IPS-NIHi7 (cell line): Measurements from ENCODE around the gene PRICKLE3.
A peak's percentile ranks its signal among the peaks of the same experiment; 100 is the strongest.
"Not testable (repeated sequence)": the region's sequence is repeated elsewhere in the genome, so short reads cannot be mapped to it uniquely, and the experiment has no call there.

Experiments
- DNase-seq: peaks from one replicate; pipeline ENCODE4 v3.0.0; 2012; ENCODE audit warnings: mixed read lengths; ENCODE audit errors: extremely low spot score

Gene PRICKLE3

GRCh38 chrX:49179358-49179757 lies 6.8 kb downstream of the PRICKLE3 start:
- no peak for DNase-seq

GRCh38 chrX:49178537-49178936 lies 7.6 kb downstream of the PRICKLE3 start:
- no peak for DNase-seq

- DNase-seq, result no peak
These were observed 8.2 kb downstream of the PRICKLE3 start for GRCh38 chrX:49177873-49178480.

DNA sequence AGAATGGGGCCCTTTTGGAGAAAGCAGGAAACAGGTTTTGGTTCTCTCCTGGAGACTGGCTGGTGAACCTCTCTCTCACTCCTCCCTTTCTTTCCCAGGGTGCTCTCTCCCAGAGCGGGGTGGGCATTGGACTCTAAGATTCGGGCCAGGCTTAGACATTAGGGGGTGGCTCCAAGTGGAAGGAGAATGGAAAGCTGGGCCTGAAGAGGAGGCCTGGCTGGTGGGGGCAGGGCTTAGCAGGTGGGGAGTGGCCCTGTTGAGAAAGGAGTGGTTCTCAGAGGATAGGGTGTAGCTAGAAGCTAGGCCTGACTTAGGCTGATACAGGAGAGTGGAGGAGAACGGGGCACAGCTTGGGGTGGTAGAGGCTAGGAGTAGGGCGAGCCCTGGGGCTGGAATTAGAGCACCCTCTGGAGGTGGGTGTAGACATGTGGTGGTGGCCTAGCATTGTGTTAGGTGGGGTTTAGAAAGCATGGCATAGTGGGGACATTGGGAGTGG lies 8.8 kb downstream of the PRICKLE3 start:
- DNase-seq, result no peak

GRCh38 chrX:49176421-49177326 lies 9.5 kb downstream of the PRICKLE3 start:
- DNase-seq, result no peak

DNA sequence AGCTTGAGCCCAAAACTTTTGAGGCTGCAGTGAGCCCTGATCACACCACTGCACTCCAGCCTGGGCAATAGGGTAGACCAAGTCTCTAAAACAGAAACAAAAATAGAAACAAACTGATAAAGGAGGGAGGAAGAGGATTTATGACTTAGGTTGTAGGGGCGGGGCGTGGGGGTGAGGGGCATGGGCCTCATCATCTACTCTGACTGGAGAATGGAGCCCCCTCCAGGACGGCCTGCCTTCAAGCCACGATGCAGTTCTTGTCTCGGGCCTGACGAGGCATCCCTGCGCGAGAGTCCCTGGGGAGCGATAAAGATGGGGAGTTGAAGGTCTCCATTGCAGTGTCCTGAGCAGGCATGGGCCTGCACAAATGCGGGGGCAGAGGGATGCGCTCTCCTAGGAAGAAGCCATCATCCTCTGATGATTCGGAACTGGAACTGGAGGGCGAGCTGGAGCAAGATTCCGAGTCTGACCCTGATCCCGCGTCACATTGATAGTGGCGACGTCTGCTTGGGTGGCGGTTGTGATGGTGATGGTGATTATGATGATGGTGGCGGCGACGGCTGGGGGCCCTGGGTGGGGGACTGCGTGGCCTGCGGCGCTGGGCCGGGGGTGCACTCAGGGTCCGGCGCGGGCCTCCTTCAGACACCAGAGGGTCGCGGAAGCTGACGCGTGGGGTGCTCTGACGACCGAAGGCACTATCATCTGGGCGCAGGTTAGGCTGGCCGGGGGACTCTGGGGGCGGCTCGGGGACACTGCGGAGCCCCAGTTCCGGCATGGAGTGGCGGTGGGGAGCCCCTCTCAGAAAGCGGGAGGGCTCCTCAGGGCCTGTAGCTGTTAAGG lies 10.5 kb downstream of the PRICKLE3 start:
- no peak for DNase-seq

DNA sequence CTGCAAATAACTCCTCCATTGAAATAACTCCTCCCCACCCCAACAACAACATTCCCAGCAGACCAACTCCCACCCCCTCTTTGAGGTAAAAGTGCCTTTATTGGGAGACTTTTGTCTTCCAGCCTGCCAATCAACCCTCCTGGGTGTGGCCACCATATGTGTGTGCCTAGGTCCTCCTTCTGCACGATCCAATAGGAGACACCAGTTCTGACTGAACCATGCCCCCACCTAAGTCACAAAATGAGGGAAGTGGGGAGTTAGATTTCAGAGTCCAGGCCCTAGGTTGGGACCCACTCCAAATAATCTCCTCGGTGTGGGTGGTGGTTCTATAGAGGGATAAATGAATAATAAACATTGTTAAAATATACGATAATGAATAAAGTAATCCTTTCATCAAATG lies 11.4 kb downstream of the PRICKLE3 start:
- no peak for DNase-seq

GRCh38 chrX:49173544-49173943 lies 12.6 kb downstream of the PRICKLE3 start:
- DNase-seq, result not testable (repeated sequence)

- no peak for DNase-seq
These were observed 13.8 kb downstream of the PRICKLE3 start for GRCh38 chrX:49172280-49172780.

- no peak for DNase-seq
These were observed 14.4 kb downstream of the PRICKLE3 start, which contains the start of gene PLP2 for GRCh38 chrX:49171752-49172279. PLP2 (plus strand) TSS chrX:49171898; CDS start chrX:49172001, 103 bp downstream.

- no peak for DNase-seq
These were observed 18.4 kb downstream of the PRICKLE3 start for GRCh38 chrX:49167740-49168108.

- no peak for DNase-seq
These were observed 19.0 kb downstream of the PRICKLE3 start for GRCh38 chrX:49166914-49167739.

DNA sequence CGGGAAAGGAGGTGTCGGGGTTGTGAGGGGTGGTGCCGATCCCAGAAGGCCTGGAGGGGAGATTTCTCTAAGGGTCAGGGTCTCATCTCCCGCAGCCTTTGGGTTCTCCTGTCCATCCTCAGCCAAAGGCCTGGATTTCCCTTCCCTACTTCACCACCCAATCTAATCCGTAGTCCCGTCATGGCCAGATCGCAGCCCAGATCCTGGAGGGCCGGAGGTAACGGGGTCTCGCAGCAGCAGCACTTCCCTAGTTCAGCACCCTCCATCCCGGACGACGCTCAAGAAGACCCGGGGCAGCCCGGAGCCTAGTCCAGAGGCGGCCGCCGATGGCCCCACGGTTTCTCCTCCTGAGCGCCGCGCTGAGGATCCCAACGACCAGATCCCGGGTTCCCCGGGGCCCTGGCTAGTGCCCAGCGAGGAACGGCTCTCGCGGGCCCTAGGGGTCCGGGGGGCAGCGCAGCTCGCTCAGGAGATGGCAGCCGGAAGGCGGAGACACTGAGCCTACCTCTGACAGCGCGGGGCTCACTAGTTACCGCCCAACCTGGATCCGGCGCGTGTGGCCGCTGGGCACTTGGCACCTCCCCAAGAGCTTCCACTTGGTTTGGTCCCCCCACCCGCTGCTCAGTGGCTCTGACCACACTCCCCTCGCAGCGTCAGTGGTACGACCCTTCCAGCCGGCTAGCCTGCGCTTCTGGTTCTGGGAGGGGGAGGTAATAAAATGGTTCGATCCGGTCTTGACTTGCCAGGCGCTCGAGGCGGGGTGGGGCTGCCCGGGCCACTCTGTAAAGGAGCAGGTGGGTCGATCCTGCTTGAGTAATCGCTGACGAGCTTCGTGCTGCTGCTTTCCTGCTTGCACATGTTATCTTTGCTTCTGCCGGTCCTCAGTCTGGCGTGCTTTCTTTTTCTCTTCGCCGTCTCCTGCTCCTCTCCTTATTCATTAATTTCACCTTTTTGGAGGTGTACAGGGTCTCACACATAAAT lies 20.0 kb downstream of the PRICKLE3 start:
- peak; percentile 63 for DNase-seq

- DNase-seq, result no peak
These were observed 21.4 kb downstream of the PRICKLE3 start for GRCh38 chrX:49164589-49165360.

DNA sequence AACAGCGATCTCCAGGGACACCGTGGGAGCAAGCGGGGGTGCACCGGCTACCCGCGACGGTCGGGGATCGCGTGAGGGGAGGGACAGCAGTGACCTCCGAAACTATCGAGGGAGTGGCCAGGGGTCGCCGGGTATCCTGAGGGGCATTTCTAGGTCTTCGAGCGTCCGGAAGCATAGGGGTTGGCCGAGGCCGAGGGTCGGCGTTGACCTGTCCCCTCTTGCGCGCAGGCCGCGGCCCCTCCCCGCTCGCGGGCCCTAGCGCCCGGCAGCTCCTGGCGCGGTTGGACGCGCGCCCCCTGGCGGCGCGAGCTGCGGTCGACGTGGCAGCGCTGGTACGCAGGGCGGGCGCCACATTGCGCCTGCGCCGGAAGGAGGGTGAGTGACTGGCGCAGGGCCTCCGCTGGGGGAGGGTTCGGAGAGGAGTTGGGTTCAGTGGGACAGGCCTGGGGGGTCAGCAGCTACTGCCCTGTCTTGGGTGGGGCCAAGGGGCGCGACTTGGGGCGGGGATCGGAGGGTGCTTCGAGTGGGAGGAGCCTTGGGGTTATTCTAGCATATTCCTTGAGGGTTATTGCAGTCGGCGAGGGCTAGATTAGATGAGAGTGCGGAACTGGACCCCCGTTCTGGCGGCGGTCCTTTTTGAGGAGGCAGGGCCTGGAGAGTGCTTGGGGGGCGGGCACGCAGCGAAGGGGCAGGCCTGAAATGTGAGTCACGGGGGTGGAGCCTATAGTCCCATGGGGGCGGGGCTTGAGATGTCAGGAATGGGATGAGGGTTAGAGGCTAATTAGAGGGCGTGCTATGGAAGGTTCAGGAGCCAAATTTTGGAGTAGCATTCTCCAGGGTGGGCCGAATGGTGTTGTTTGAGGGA lies 22.4 kb downstream of the PRICKLE3 start:
- DNase-seq, result peak; percentile 65

DNA sequence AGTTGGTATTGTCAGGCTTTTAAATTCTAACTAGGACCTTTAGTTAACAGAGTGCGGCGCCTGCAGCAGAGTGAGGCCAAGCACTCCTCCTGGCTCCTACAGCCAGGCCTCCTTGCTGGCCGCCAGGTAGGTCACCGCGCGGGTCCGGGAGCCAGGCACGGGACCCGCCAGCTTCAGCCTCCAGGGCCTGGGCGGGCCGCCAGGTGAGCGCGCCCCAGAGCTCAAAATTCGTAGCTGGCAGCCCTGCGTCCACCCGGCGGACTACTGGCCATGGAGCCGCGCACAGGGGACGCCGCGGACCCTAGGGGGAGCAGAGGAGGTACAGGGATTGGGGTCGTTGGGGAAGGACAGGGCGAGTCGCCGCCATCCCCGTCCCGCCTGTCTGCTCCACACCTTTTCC lies 23.6 kb downstream of the PRICKLE3 start, which contains the start of gene MAGIX:
Gene MAGIX, plus strand, starts transcription at position 139 of the 400 bp plus-strand sequence. Its CDS starts 132 bp downstream, at position 271.
- no peak for DNase-seq

- no peak for DNase-seq
These were observed 24.5 kb downstream of the PRICKLE3 start for GRCh38 chrX:49161632-49162031.
